HEK293T (cell line): ENCODE measurements around the gene MYLK.

ENCODE experiments used
- ARNT ChIP-seq: fragments of 450-650 bp; IDR thresholded peaks from 2 replicates; pipeline ENCODE4 v1.6.1; 2017; ENCODE audit warnings: mild to moderate bottlenecking
- FOXA1 ChIP-seq: fragments of 450-650 bp; IDR thresholded peaks from 2 replicates; pipeline ENCODE4 v1.6.1; 2016; ENCODE audit warnings: mild to moderate bottlenecking
- FOXM1 ChIP-seq: fragments of 450-650 bp; IDR thresholded peaks from 2 replicates; pipeline ENCODE4 v1.6.1; 2017; ENCODE audit warnings: mild to moderate bottlenecking, borderline replicate concordance
- L3MBTL2 ChIP-seq: fragments of 450-650 bp; conservative IDR thresholded peaks from 2 replicates; pipeline ENCODE4 v1.6.1; 2016; ENCODE audit warnings: mild to moderate bottlenecking
- NFRKB ChIP-seq: fragments of 450-650 bp; IDR thresholded peaks from 2 replicates; pipeline ENCODE4 v1.6.1; 2016; ENCODE audit warnings: mild to moderate bottlenecking, moderate library complexity
- PKNOX1 ChIP-seq: fragments of 450-650 bp; IDR thresholded peaks from 2 replicates; pipeline ENCODE4 v1.6.1; 2016
- SP1 ChIP-seq: fragments of 450-650 bp; IDR thresholded peaks from 2 replicates; pipeline ENCODE4 v1.6.1; 2017
- SUZ12 ChIP-seq: fragments of 450-650 bp; IDR thresholded peaks from 2 replicates; pipeline ENCODE4 v1.6.1; 2016; ENCODE audit warnings: mild to moderate bottlenecking
- TARDBP ChIP-seq: fragments of 450-650 bp; IDR thresholded peaks from 2 replicates; pipeline ENCODE4 v1.6.1; 2016

- TF ChIP-seq NFRKB (no peak), FOXM1 (no peak), FOXA1 (no peak), TARDBP (no peak), PKNOX1 (no peak), SUZ12 (no peak), L3MBTL2 (no peak), SP1 (no peak), ARNT (no peak)
Observed at GRCh38 chr3:123862152-123862551, 22.0 kb downstream of the MYLK start.
